Naive thymus-derived CD8-positive, alpha-beta T cell (primary cell): Measurements from ENCODE around the gene PLXDC2. TPM values are rescaled to one million over a fixed set of nuclear protein-coding genes. Genes with fewer than 3 reads are reported as not detected.
A peak's percentile ranks its signal among the peaks of the same experiment; 100 is the strongest.
"Not testable (repeated sequence)": the region's sequence is repeated elsewhere in the genome, so short reads cannot be mapped to it uniquely, and the experiment has no call there.

ENCODE experiments used
- ATAC-seq, 2 donors: fragments of 150-1000 bp; cut with Tn5 transposase in 1 of 2; sonication (Bioruptor Pico), chemical (Tn5 transposase) in 1 of 2; 1 replicate in 1 of 2; 2 replicates in 1 of 2; pipeline ENCODE4 v1.10.0; 2021; ENCODE audit warnings: mild to moderate bottlenecking in 2 of 2, moderate library complexity in 2 of 2
- POLR2A ChIA-PET: fragments of 350-600 bp; sonication (Branson Sonifier 250); formaldehyde crosslinking; loops from one replicate; lab custom pipeline; 2021; ENCODE audit warnings: antibody characterized with exemption; lab: Charles Lee
- DNase-seq, 10 donors: peaks; one replicate each; pipeline versions ENCODE4 v3.0.0 to v3.0.0-alpha.2; 2020 to 2022
- H3K27ac Mint-ChIP-seq, 10 donors: one replicate each; pipeline ENCODE4 v1.8.0; 2020 to 2022; ENCODE audit warnings: mild to moderate bottlenecking in 10 of 10, mixed read lengths in 10 of 10, moderate library complexity in 4 of 10, inconsistent platforms in 1 of 10
- H3K27me3 Mint-ChIP-seq, 5 donors: one replicate each; pipeline ENCODE4 v1.8.0; 2021 to 2022; ENCODE audit warnings: mixed read lengths in 5 of 5
- H3K36me3 Mint-ChIP-seq, 3 donors: one replicate each; pipeline ENCODE4 v1.8.0; 2020 to 2022; ENCODE audit warnings: mixed read lengths in 3 of 3, mild to moderate bottlenecking in 2 of 3, inconsistent platforms in 1 of 3
- H3K4me1 Mint-ChIP-seq, 4 donors: one replicate each; pipeline ENCODE4 v1.8.0; 2021 to 2022; ENCODE audit warnings: mixed read lengths in 4 of 4
- H3K4me3 Mint-ChIP-seq, 10 donors: one replicate each; pipeline ENCODE4 v1.8.0; 2020 to 2022; ENCODE audit warnings: mild to moderate bottlenecking in 10 of 10, mixed read lengths in 10 of 10, moderate library complexity in 6 of 10, inconsistent platforms in 1 of 10
- H3K9me3 Mint-ChIP-seq, 9 donors: one replicate each; pipeline ENCODE4 v1.8.0; 2020 to 2022; ENCODE audit warnings: mixed read lengths in 9 of 9, mild to moderate bottlenecking in 3 of 9, inconsistent platforms in 1 of 9, moderate library complexity in 1 of 9
- polyA plus RNA-seq, 3 donors: library from polyadenylated mRNA; unstranded; fragments of 300-500 nt; fragmentation: Illumina TruSeq; gene quantifications; one replicate each; pipeline ENCODE4 v1.2.3, GENCODE V29; 2021
- total RNA-seq, 8 experiments: library from RNA in 2 of 8; stranded (reverse) in 2 of 8; gene quantifications; one replicate each; pipeline ENCODE4 v1.2.3 and lab custom pipeline; 2021 to 2026

The PLXDC2 gene
- total and polyA plus RNA-seq, 5 experiments from 2014 or later, result 0.07 to 0.44 (median 0.31) TPM; not detected in 2

DNA sequence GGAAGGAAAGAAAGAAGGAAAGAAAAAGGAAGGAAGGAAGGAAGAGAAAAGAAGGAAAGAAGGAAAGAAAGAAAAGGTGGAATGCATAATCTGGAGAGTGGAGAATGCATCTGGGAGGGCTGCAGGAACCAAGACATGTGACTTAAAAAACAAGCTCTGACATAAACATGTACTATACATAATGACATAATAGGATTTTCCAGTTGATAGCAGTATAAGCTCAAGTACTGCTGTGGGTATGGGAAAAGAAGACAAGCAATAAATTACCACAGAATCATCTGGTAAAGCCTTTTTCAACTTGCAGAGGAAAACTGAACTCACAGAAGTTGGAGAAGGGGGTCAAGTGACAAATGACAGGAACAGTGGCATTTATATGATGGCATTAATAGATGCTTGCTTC, 345.9 kb downstream of the PLXDC2 start:
- POLR2A ChIA-PET, result no interaction called here
- DNase-seq (no peak), ATAC-seq (no peak)
- H3K27ac Mint-ChIP-seq, result no peak overlapping the region
- H3K4me1 Mint-ChIP-seq, result no peaks in the 10 kb centered on the region
- H3K4me3 Mint-ChIP-seq, result no peak overlapping the region
- no peaks in the 10 kb centered on the region for H3K36me3 Mint-ChIP-seq
- peaks cover 0 to 11% (median 3%) of the 10 kb centered on the region in 9 donors for H3K9me3 Mint-ChIP-seq
- H3K27me3 Mint-ChIP-seq, result no peaks in the 10 kb centered on the region

DNA sequence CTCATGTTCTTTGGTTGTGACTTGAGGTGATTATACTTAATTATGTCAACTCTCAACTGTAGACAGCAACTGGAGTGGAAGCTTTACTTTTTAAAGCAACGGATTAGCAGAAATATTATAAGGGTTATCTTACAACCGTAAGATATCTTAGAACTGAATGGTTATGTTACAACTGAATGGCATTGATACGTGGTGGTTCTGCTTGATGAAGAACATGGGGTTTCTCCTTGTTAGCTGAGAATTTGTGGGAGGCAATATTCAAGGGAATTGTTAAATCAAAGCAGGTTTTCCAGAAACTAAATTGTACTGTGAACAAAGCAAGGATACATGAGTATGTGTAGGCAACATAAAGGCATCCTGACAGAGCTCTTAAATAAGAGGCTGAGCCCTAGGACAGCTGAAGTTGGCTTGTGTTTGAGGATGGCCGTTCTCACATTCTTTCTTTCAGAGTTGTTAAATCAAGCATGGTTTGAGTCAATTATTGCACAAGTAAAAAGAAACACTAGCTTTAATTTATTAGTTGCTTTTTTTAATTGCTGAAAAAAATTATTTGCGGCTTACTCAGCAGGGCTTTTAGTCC, 350.0 kb downstream of the PLXDC2 start:
- ATAC-seq (no peak), DNase-seq (no peak)
- POLR2A ChIA-PET, result no interaction called here
- Mint-ChIP-seq H3K4me3 (no peak overlapping the region), H3K4me1 (no peaks in the 10 kb centered on the region), H3K27me3 (no peaks in the 10 kb centered on the region), H3K36me3 (no peaks in the 10 kb centered on the region), H3K9me3 (peaks cover 0 to 11% (median 0%) of the 10 kb centered on the region in 9 donors), H3K27ac (no peak overlapping the region)

DNA sequence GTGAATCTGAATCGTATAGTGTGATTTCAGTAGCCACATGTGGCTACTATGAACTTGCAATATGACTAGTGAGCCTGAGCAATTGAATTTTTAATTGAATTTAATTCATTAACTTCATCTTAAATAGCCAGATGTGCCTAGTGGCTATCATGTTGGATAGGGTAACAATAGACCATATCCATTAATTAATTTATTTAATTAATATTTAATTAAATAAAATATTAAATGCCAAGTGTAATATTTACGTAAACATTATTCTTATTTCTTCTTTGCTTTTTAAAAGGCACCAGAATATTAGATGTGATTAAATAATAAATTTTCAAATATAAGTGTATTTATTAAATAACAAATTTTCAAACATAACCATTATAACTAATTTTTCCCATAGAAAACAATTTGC, 354.4 kb downstream of the PLXDC2 start:
- DNase-seq (no peak), ATAC-seq (no peak)
- no peak overlapping the region for H3K27ac Mint-ChIP-seq
- no peaks in the 10 kb centered on the region for H3K4me1 Mint-ChIP-seq
- POLR2A ChIA-PET, result no interaction called here
- H3K36me3 Mint-ChIP-seq, result no peaks in the 10 kb centered on the region
- H3K4me3 Mint-ChIP-seq, result no peak overlapping the region
- H3K9me3 Mint-ChIP-seq, result peaks cover 0 to 18% (median 0%) of the 10 kb centered on the region in 9 donors
- no peaks in the 10 kb centered on the region for H3K27me3 Mint-ChIP-seq

DNA sequence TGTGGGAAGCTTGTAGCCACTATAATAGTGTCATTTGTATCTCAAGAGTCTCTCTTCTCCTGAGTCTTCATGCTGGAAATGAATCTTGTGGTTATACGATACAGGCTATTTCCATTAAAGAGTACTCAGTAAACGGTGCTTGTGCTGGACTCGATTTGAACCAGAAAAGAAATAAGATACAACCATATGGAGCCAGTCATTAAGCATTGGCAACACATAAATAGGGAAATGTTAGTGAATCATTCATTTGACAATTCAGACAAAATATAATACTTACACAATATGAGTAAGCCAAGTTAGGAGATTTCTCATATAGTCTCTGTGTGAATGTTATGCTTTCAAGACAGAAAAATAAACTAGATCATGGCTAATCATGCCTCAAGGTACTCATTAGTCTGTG, 356.8 kb downstream of the PLXDC2 start:
- H3K9me3 Mint-ChIP-seq, result peaks cover 0 to 13% (median 0%) of the 10 kb centered on the region in 9 donors
- no peak overlapping the region for H3K27ac Mint-ChIP-seq
- ATAC-seq (no peak), DNase-seq (no peak)
- no peaks in the 10 kb centered on the region for H3K4me1 Mint-ChIP-seq
- no peaks in the 10 kb centered on the region for H3K27me3 Mint-ChIP-seq
- POLR2A ChIA-PET, result no interaction called here
- no peak overlapping the region for H3K4me3 Mint-ChIP-seq
- no peaks in the 10 kb centered on the region for H3K36me3 Mint-ChIP-seq

DNA sequence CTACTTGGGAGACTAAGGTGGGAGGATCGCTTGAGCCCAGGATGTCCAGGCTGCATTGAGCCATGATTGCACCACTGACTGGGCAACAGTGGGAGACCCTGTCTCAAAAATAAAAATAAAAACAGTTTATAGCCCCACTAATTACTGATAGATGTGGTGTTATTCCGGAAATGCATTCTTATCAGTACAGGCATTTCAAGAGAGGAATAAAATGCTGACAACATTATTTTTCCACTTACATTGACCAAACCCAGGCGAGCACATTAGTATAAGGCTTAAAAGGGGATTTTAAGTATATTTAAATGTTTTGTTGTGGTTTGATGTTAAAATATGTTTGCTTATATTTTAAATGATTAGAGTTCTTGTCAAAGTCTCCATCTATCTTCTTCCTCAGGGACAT, 359.5 kb downstream of the PLXDC2 start:
- POLR2A ChIA-PET, result no interaction called here
- no peak overlapping the region for H3K27ac Mint-ChIP-seq
- no peak overlapping the region for H3K4me3 Mint-ChIP-seq
- H3K9me3 Mint-ChIP-seq, result peaks cover 0 to 13% (median 0%) of the 10 kb centered on the region in 9 donors
- no peak for DNase-seq
- H3K27me3 Mint-ChIP-seq, result no peaks in the 10 kb centered on the region
- H3K4me1 Mint-ChIP-seq, result no peaks in the 10 kb centered on the region
- no peaks in the 10 kb centered on the region for H3K36me3 Mint-ChIP-seq
- no peak for ATAC-seq

DNA sequence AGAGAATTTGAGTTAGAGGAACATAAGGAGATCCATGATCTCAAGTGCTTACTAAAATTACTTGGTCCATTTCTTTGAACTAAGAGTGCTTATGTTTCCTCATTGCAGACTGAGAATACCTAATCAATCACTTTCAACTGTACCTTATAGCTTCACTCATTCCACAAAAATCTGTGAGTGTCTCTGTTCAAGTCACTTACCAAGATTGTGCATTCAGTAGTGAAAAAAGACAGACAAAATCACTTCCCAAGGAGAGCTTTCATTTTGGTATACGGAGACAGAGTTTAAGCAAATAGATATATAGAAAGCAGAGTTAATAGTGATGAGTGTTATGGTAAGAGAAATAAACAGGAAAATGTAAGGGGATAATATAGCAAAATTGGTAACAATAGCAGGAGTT, 364.5 kb downstream of the PLXDC2 start:
- POLR2A ChIA-PET, result no interaction called here
- Mint-ChIP-seq H3K4me3 (no peak overlapping the region), H3K36me3 (no peaks in the 10 kb centered on the region), H3K9me3 (peaks cover 0 to 7% (median 0%) of the 10 kb centered on the region in 9 donors), H3K4me1 (no peaks in the 10 kb centered on the region), H3K27me3 (no peaks in the 10 kb centered on the region), H3K27ac (no peak overlapping the region)
- ATAC-seq (no peak), DNase-seq (no peak)

GRCh38 chr10:20181434-20181833, 365.2 kb downstream of the PLXDC2 start:
- Mint-ChIP-seq H3K9me3 (peaks cover 0 to 7% (median 0%) of the 10 kb centered on the region in 9 donors), H3K36me3 (no peaks in the 10 kb centered on the region), H3K4me3 (peak overlapping the region in 1 of 10 donors; percentile 34), H3K4me1 (no peaks in the 10 kb centered on the region), H3K27me3 (no peaks in the 10 kb centered on the region), H3K27ac (no peak overlapping the region)
- ATAC-seq (no peak), DNase-seq (no peak)
- POLR2A ChIA-PET, result no interaction called here

DNA sequence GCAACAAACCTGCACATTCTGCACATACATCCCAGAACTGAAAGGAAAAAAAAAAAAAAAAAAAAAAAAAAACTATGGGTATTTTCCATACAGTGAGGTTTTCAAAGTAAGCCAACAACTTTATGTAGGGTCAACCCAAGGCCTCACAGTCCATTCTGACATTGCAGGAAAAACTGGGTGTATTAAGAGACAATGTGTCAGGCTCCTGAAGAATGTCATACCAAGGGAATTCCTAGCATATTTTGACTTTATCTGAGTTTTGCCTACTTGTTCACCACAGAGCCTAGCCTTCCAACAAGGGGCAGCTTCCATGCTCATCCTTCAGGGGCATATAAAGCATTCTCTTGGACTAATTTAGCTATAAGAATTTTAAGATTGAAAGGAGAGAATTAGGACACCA, 368.9 kb downstream of the PLXDC2 start:
- H3K27me3 Mint-ChIP-seq, result no peaks in the 10 kb centered on the region
- H3K36me3 Mint-ChIP-seq, result no peaks in the 10 kb centered on the region
- no peak for DNase-seq
- ATAC-seq, result no peak
- H3K4me1 Mint-ChIP-seq, result no peaks in the 10 kb centered on the region
- peaks cover 0 to 10% (median 0%) of the 10 kb centered on the region in 9 donors for H3K9me3 Mint-ChIP-seq
- POLR2A ChIA-PET, result no interaction called here
- H3K4me3 Mint-ChIP-seq, result no peak overlapping the region
- H3K27ac Mint-ChIP-seq, result no peak overlapping the region

GRCh38 chr10:20191392-20191791, 375.2 kb downstream of the PLXDC2 start:
- H3K27ac Mint-ChIP-seq, H3K4me3 Mint-ChIP-seq, H3K36me3 Mint-ChIP-seq, DNase-seq, H3K27me3 Mint-ChIP-seq, ATAC-seq, POLR2A ChIA-PET, H3K4me1 Mint-ChIP-seq, H3K9me3 Mint-ChIP-seq: not testable (repeated sequence)

GRCh38 chr10:20195076-20195475, 378.8 kb downstream of the PLXDC2 start:
- Mint-ChIP-seq H3K27ac (no peak overlapping the region), H3K4me1 (no peaks in the 10 kb centered on the region), H3K4me3 (no peak overlapping the region), H3K36me3 (no peaks in the 10 kb centered on the region), H3K9me3 (no peaks in the 10 kb centered on the region), H3K27me3 (no peaks in the 10 kb centered on the region)
- DNase-seq, result no peak
- POLR2A ChIA-PET, result no interaction called here
- ATAC-seq, result no peak

DNA sequence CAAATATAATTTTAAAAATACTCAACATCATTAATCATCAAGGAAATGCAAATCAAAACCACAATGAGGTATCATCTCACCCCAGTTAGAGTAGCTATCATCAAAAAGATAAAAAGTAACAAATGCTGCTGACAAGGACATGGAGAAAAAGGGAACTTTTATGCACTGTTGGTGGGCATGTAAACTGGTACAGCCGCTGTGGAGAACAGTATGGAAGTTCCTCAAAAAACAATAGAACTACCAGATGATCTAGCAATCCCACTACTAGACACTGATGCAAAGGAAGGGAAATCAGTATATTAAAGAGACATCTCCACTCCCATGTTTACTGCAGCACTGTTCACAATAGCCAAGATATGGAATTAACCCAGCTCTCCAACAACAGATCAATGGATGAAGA, 384.5 kb downstream of the PLXDC2 start:
- Mint-ChIP-seq H3K9me3 (peaks cover 0 to 2% (median 0%) of the 10 kb centered on the region in 9 donors), H3K4me3 (no peak overlapping the region), H3K36me3 (no peaks in the 10 kb centered on the region), H3K27ac (no peak overlapping the region), H3K27me3 (no peaks in the 10 kb centered on the region), H3K4me1 (peaks cover 0 to 13% (median 0%) of the 10 kb centered on the region in 4 donors)
- ATAC-seq, result no peak
- POLR2A ChIA-PET, result no interaction called here
- DNase-seq, result no peak

DNA sequence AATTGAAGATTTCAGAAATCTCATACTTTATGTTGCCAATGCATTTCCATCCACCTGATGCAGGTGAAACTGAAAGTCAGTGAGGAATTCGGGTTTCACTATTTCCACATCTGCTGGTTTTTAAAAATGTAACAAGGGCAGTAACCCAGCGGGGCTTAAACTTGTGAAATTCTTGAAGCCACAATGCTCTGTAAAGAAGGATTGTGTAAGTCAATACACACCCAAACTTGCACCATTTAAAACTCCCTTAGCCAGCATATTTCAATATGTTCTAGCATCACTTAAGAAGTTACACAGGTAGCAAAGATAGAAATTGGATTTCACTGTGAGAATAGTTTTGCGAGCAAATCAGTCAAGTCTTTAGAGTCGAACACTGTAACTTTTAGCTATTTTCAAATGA, 386.1 kb downstream of the PLXDC2 start:
- DNase-seq (no peak), ATAC-seq (no peak)
- no peaks in the 10 kb centered on the region for H3K27me3 Mint-ChIP-seq
- peaks cover 0 to 3% (median 0%) of the 10 kb centered on the region in 9 donors for H3K9me3 Mint-ChIP-seq
- peaks cover 0 to 13% (median 0%) of the 10 kb centered on the region in 4 donors for H3K4me1 Mint-ChIP-seq
- H3K36me3 Mint-ChIP-seq, result no peaks in the 10 kb centered on the region
- no peak overlapping the region for H3K4me3 Mint-ChIP-seq
- POLR2A ChIA-PET, result no interaction called here
- no peak overlapping the region for H3K27ac Mint-ChIP-seq

DNA sequence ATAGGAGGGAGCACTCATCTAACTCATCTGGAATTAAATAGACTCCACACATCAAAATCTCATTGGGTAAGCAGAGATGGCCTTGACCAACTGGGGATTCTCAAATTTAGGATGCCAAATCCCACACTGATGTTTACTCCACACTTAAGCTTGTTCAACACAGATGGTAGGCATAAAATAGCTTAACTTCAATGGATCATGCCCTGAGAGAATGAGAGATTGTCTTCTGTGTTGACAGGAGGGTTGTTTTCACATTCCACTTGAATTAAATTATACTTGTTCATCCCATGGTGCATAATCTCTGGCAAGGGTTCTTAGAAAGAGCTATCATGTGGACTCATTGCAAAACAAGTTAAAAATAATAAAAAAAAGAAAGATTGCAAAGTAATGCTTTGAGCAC, 391.4 kb downstream of the PLXDC2 start:
- POLR2A ChIA-PET, result no interaction called here
- H3K27ac Mint-ChIP-seq, result no peak overlapping the region

GRCh38 chr10:20209098-20209497, 392.9 kb downstream of the PLXDC2 start:
- H3K27ac Mint-ChIP-seq, ATAC-seq, H3K36me3 Mint-ChIP-seq, H3K4me1 Mint-ChIP-seq, H3K4me3 Mint-ChIP-seq, H3K9me3 Mint-ChIP-seq, DNase-seq, H3K27me3 Mint-ChIP-seq, POLR2A ChIA-PET: not testable (repeated sequence)

More for the DNA sequence above, 391.4 kb downstream of the PLXDC2 start:
- ATAC-seq (no peak), DNase-seq (no peak)
- H3K4me3 Mint-ChIP-seq, result no peak overlapping the region
- no peaks in the 10 kb centered on the region for H3K27me3 Mint-ChIP-seq
- H3K4me1 Mint-ChIP-seq, result peaks cover 0 to 4% (median 0%) of the 10 kb centered on the region in 4 donors
- peaks cover 0 to 6% (median 2%) of the 10 kb centered on the region in 9 donors for H3K9me3 Mint-ChIP-seq
- H3K36me3 Mint-ChIP-seq, result no peaks in the 10 kb centered on the region
